MCF 10A (cell line): ENCODE data around the gene FOXO6. TPM values are rescaled to one million over a fixed set of nuclear protein-coding genes. Genes with fewer than 3 reads are reported as not detected.

Source experiments
- BruUV-seq: library from RNA; stranded (reverse); fragments of 400-500 nt; replicated peaks from 2 replicates; lab custom pipeline; 2021; lab: Mats Ljungman, UMichigan
- CTCF ChIA-PET: fragments of 300-600 bp; sonication (Branson Sonifier 250); formaldehyde crosslinking; extraction: SDS; loops from one replicate; lab custom pipeline; 2021; ENCODE audit warnings: antibody characterized with exemption, inconsistent platforms; lab: Yijun Ruan, JAX
- POLR2A ChIA-PET: fragments of 300-600, 350-650 bp; sonication (Branson Sonifier 250); formaldehyde crosslinking; extraction: SDS; loops from one replicate; lab custom pipeline; 2020; ENCODE audit warnings: antibody characterized with exemption, inconsistent platforms; lab: Yijun Ruan, JAX
- DNase-seq: peaks from one replicate; pipeline ENCODE4 v3.0.0-alpha.2; 2018; ENCODE audit not compliant: unreplicated experiment
- H3K27ac Mint-ChIP-seq: one replicate; pipeline ENCODE4 v1.8.0; 2022; ENCODE audit warnings: mild to moderate bottlenecking, low read depth, mixed read lengths; ENCODE audit not compliant: unreplicated experiment
- H3K27me3 Mint-ChIP-seq: one replicate; pipeline ENCODE4 v1.8.0; 2022; ENCODE audit warnings: mixed read lengths; ENCODE audit not compliant: insufficient read depth, unreplicated experiment
- H3K36me3 Mint-ChIP-seq: one replicate; pipeline ENCODE4 v1.8.0; 2022; ENCODE audit warnings: mild to moderate bottlenecking, moderate library complexity, mixed read lengths; ENCODE audit not compliant: insufficient read depth, unreplicated experiment
- H3K4me1 Mint-ChIP-seq: one replicate; pipeline ENCODE4 v1.8.0; 2022; ENCODE audit warnings: mixed read lengths; ENCODE audit not compliant: insufficient read depth, unreplicated experiment
- H3K4me3 Mint-ChIP-seq: one replicate; pipeline ENCODE4 v1.8.0; 2022; ENCODE audit warnings: mild to moderate bottlenecking, moderate library complexity, mixed read lengths; ENCODE audit not compliant: unreplicated experiment
- H3K9me3 Mint-ChIP-seq: one replicate; pipeline ENCODE4 v1.8.0; 2022; ENCODE audit warnings: mixed read lengths; ENCODE audit not compliant: unreplicated experiment
- CTCF ChIP-seq: fragments of 200-600 bp; IDR thresholded peaks from one replicate; pipeline ENCODE4 v1.8.0; 2022; ENCODE audit warnings: antibody characterized with exemption, mild to moderate bottlenecking; ENCODE audit not compliant: unreplicated experiment
- intact Hi-C: fragments of 100-400 bp; cut with micrococcal nuclease; formaldehyde crosslinking; loops from 2 replicates; pipeline ENCODE4 v1.14.1; 2022
- total RNA-seq: library from RNA; stranded (reverse); gene quantifications from 2 replicates; pipeline ENCODE4 v1.2.3, GENCODE V29; 2022

Gene FOXO6
- total RNA-seq, 1 experiment from 2014 or later: 0.28 TPM

GRCh38 chr1:41341772-41342562 is 19.3 kb upstream of the FOXO6 start:
- Mint-ChIP-seq H3K36me3 (no peaks in the 10 kb centered on the region), H3K27ac (peak overlapping the region; percentile 2), H3K27me3 (no peaks in the 10 kb centered on the region), H3K9me3 (no peaks in the 10 kb centered on the region), H3K4me1 (peaks cover 6% of the 10 kb centered on the region), H3K4me3 (no peak overlapping the region)
- CTCF ChIA-PET: interaction anchor here (0.5 to 3.3 kb wide), 14 partner anchors 11 to 708 kb away, joined by 3 to 18 read pairs (median 4); partner anchors contain the start of gene FOXO6
- POLR2A ChIA-PET: interaction anchor here (0.7 to 2.1 kb wide), 7 partner anchors 13 to 123 kb away, joined by 3 to 16 read pairs (median 4); no protein-coding TSS in a partner anchor
- TF ChIP-seq CTCF: no peak
- BruUV-seq: no TSS peak
- intact Hi-C loops: no loop called here
- DNase-seq: peak; percentile 62

- ChIA-PET POLR2A (interaction anchor here (0.6 to 2.1 kb wide), 7 partner anchors 12 to 122 kb away, joined by 3 to 16 read pairs (median 4); no protein-coding TSS in a partner anchor), CTCF (interaction anchor here (0.7 to 3.3 kb wide), 11 partner anchors 11 to 339 kb away, joined by 3 to 18 read pairs (median 5); partner anchors contain the start of gene FOXO6)
- Mint-ChIP-seq H3K4me3 (no peak overlapping the region), H3K9me3 (no peaks in the 10 kb centered on the region), H3K27ac (peak overlapping the region; percentile 2), H3K36me3 (no peaks in the 10 kb centered on the region), H3K27me3 (no peaks in the 10 kb centered on the region), H3K4me1 (peaks cover 6% of the 10 kb centered on the region)
- no peak for DNase-seq
- BruUV-seq: no TSS peak
- intact Hi-C loops: no loop called here
- no peak for TF ChIP-seq CTCF
These were observed 18.4 kb upstream of the FOXO6 start for GRCh38 chr1:41342774-41343355.

- Mint-ChIP-seq H3K4me3 (no peak overlapping the region), H3K9me3 (no peaks in the 10 kb centered on the region), H3K4me1 (peaks cover 6% of the 10 kb centered on the region), H3K27ac (no peak overlapping the region), H3K36me3 (no peaks in the 10 kb centered on the region), H3K27me3 (no peaks in the 10 kb centered on the region)
- TF ChIP-seq CTCF: no peak
- no TSS peak for BruUV-seq
- CTCF ChIA-PET: interaction anchor here (0.9 to 1.1 kb wide), 2 partner anchors 25 to 74 kb away, joined by 3 read pairs; no protein-coding TSS in a partner anchor
- intact Hi-C loops: no loop called here
- POLR2A ChIA-PET: interaction anchor here (0.7 to 0.8 kb wide), 2 partner anchors 12 to 46 kb away, joined by 3 read pairs; no protein-coding TSS in a partner anchor
- no peak for DNase-seq
These were observed 17.2 kb upstream of the FOXO6 start for GRCh38 chr1:41343790-41344699.
